Fibroblast of lung (primary cell): ENCODE results near the gene PDIA2.

ENCODE experiments used
- CTCF ChIP-seq, 2 donors: IDR thresholded peaks in 1 of 2; conservative IDR thresholded peaks in 1 of 2; 1 replicate in 1 of 2; 2 replicates in 1 of 2; pipeline ENCODE4 v1.5.1; 2011 to 2012; ENCODE audit warnings: low read length in 2 of 2, control low read depth in 1 of 2, inconsistent platforms in 1 of 2, low read depth in 1 of 2, mild to moderate bottlenecking in 1 of 2
- EZH2 ChIP-seq: IDR thresholded peaks from 2 replicates; pipeline ENCODE4 v1.5.1; 2012; ENCODE audit warnings: low read length, control low read depth, mild to moderate bottlenecking; ENCODE audit errors: missing control alignments

- TF ChIP-seq EZH2, result no peak
- no peak for TF ChIP-seq CTCF (conservative IDR thresholded peaks at IDR 0.05 in 1 of 2, IDR thresholded peaks at IDR 0.05 in 1 of 2; ENCODE audit: low read depth in 1 of 2, low read length in 2 of 2)
These were observed 3.4 kb upstream of the PDIA2 start for GRCh38 chr16:279531-279930.
